H1 (cell line): ENCODE results near the gene SERPINA12. TPM values are rescaled to one million over a fixed set of nuclear protein-coding genes. Genes with fewer than 3 reads are reported as not detected.
A peak's percentile ranks its signal among the peaks of the same experiment; 100 is the strongest.

Experiments
- CTCF ChIA-PET: fragments of 300-600 bp; sonication (Branson Sonifier 250); formaldehyde crosslinking; loops from one replicate; lab custom pipeline; 2021; ENCODE audit not compliant: partially characterized antibody; lab: Charles Lee
- POLR2A ChIA-PET: fragments of 300-600 bp; sonication (Branson Sonifier 250); formaldehyde crosslinking; loops from one replicate; lab custom pipeline; 2021; ENCODE audit warnings: inconsistent platforms; ENCODE audit not compliant: partially characterized antibody; lab: Charles Lee
- DNase-seq, 2 experiments: peaks; one replicate each; pipeline versions ENCODE4 v3.0.0 to v3.0.0-alpha.2; 2010 to 2022; ENCODE audit warnings: low spot score in 2 of 2, low read depth in 1 of 2, mixed read lengths in 1 of 2
- FAIRE-seq: peaks from 2 replicates; lab custom pipeline; 2011; peaks lifted over from hg19 to GRCh38; lab: Jason Lieb, UNC
- H2AFZ ChIP-seq: 2 replicates; pipeline ENCODE4 v1.8.1; 2012; ENCODE audit warnings: low read length, inconsistent platforms
- H2AK5ac ChIP-seq: 2 replicates; pipeline ENCODE4 v1.6.1; 2013; ENCODE audit warnings: low read depth, low read length
- H2BK120ac ChIP-seq: replicated peaks from 2 replicates; pipeline ENCODE3; 2013; ENCODE audit warnings: low read depth, low read length, inconsistent platforms
- H2BK12ac ChIP-seq: 2 replicates; pipeline ENCODE4 v1.6.1; 2013; ENCODE audit warnings: low read depth, low read length
- H2BK15ac ChIP-seq: 2 replicates; pipeline ENCODE4 v1.6.1; 2013; ENCODE audit warnings: low read length
- H2BK20ac ChIP-seq: 2 replicates; pipeline ENCODE4 v1.6.1; 2013; ENCODE audit warnings: low read length
- H2BK5ac ChIP-seq: 2 replicates; pipeline ENCODE4 v1.6.1; 2013; ENCODE audit warnings: low read depth, low read length
- H3K14ac ChIP-seq: 2 replicates; pipeline ENCODE4 v1.6.1; 2013; ENCODE audit warnings: inconsistent platforms; ENCODE audit not compliant: insufficient read length
- H3K18ac ChIP-seq: 2 replicates; pipeline ENCODE4 v1.6.1; 2013; ENCODE audit warnings: low read length; ENCODE audit errors: extremely low read depth
- H3K23ac ChIP-seq: 2 replicates; pipeline ENCODE4 v1.6.1; 2013; ENCODE audit warnings: inconsistent platforms; ENCODE audit not compliant: insufficient read length
- H3K23me2 ChIP-seq: 2 replicates; pipeline ENCODE4 v1.6.1; 2013; ENCODE audit warnings: low read depth, low read length
- H3K27ac ChIP-seq: 2 replicates; pipeline ENCODE4 v1.6.1; 2011; ENCODE audit warnings: low read depth, low read length, inconsistent platforms
- H3K27me3 ChIP-seq, 4 experiments: replicated peaks in 1 of 4; 1 replicate in 1 of 4; 2 replicates in 3 of 4; pipeline versions ENCODE4 v1.6.1 to v1.8.1; 2011 to 2013; ENCODE audit warnings: low read length in 3 of 4, mild to moderate bottlenecking in 3 of 4, inconsistent platforms in 2 of 4, mixed read lengths in 2 of 4, moderate library complexity in 1 of 4; ENCODE audit not compliant: control insufficient read depth in 3 of 4, insufficient read depth in 3 of 4; ENCODE audit errors: extremely low read depth in 1 of 4
- H3K36me3 ChIP-seq, 4 experiments: 2 replicates each; pipeline versions ENCODE4 v1.6.1 to v1.8.1; 2011 to 2013; ENCODE audit warnings: mild to moderate bottlenecking in 4 of 4, low read length in 3 of 4, moderate library complexity in 2 of 4, control low read depth in 1 of 4, inconsistent platforms in 1 of 4; ENCODE audit not compliant: insufficient read depth in 4 of 4, control insufficient read depth in 2 of 4
- H3K4ac ChIP-seq: replicated peaks from 2 replicates; pipeline ENCODE3; 2013; ENCODE audit warnings: low read length, low read depth, mixed read lengths, inconsistent platforms; ENCODE audit not compliant: insufficient read length
- H3K4me1 ChIP-seq, 4 experiments: replicated peaks in 1 of 4; 1 replicate in 1 of 4; 2 replicates in 3 of 4; pipeline versions ENCODE4 v1.6.1 to v1.8.1; 2011 to 2013; ENCODE audit warnings: low read length in 3 of 4, inconsistent platforms in 2 of 4, mixed read lengths in 1 of 4; ENCODE audit not compliant: insufficient read depth in 4 of 4, control insufficient read depth in 3 of 4
- H3K4me2 ChIP-seq, 2 experiments: 2 replicates each; pipeline versions ENCODE4 v1.6.1 to v1.8.1; 2011 to 2013; ENCODE audit warnings: low read depth in 2 of 2, low read length in 2 of 2, control low read depth in 1 of 2, inconsistent platforms in 1 of 2, mild to moderate bottlenecking in 1 of 2; ENCODE audit not compliant: insufficient read depth in 1 of 2
- H3K4me3 ChIP-seq, 4 experiments: fragments of 200-600, 300-600 bp in 1 of 4; sonication (generic), shearing (Covaris generic), sonication (Bioruptor Twin) in 1 of 4; 2 replicates each; pipeline versions ENCODE4 v1.5.1 to v1.8.1; 2011 to 2016; ENCODE audit warnings: low read length in 4 of 4, low read depth in 3 of 4, control low read depth in 2 of 4, inconsistent platforms in 2 of 4, mild to moderate bottlenecking in 2 of 4, mixed read lengths in 1 of 4, moderate library complexity in 1 of 4; ENCODE audit not compliant: insufficient read depth in 2 of 4; ENCODE audit errors: extremely low read depth in 1 of 4
- H3K56ac ChIP-seq: replicated peaks from 2 replicates; pipeline ENCODE3; 2013; ENCODE audit warnings: low read depth, mild to moderate bottlenecking, mixed read lengths, low read length, inconsistent platforms; ENCODE audit not compliant: insufficient read length
- H3K79me1 ChIP-seq: 2 replicates; pipeline ENCODE4 v1.6.1; 2013; ENCODE audit warnings: low read depth, low read length, control low read depth
- H3K79me2 ChIP-seq, 2 experiments: 2 replicates each; pipeline versions ENCODE4 v1.6.1 to v1.8.1; 2012 to 2013; ENCODE audit warnings: low read length in 2 of 2, mild to moderate bottlenecking in 2 of 2, inconsistent platforms in 1 of 2; ENCODE audit not compliant: insufficient read depth in 2 of 2, control insufficient read depth in 1 of 2
- H3K9ac ChIP-seq, 4 experiments: replicated peaks in 1 of 4; 1 replicate in 1 of 4; 2 replicates in 3 of 4; pipeline versions ENCODE4 v1.6.1 to v1.8.1; 2011 to 2013; ENCODE audit warnings: low read depth in 3 of 4, low read length in 3 of 4, control low read depth in 2 of 4, mild to moderate bottlenecking in 2 of 4, moderate library complexity in 2 of 4, inconsistent platforms in 1 of 4; ENCODE audit errors: extremely low read depth in 1 of 4
- H3K9me3 ChIP-seq, 2 experiments: 2 replicates each; pipeline versions ENCODE4 v1.6.1 to v1.8.1; 2012 to 2013; ENCODE audit warnings: mild to moderate bottlenecking in 2 of 2, moderate library complexity in 2 of 2, control low read depth in 1 of 2, inconsistent platforms in 1 of 2, low read depth in 1 of 2, low read length in 1 of 2, mixed read lengths in 1 of 2; ENCODE audit not compliant: insufficient read depth in 2 of 2
- H4K20me1 ChIP-seq, 2 experiments: replicated peaks in 1 of 2; 2 replicates each; pipeline versions ENCODE3 to v1.8.1; 2011 to 2013; ENCODE audit warnings: inconsistent platforms in 2 of 2, low read length in 2 of 2, mild to moderate bottlenecking in 1 of 2; ENCODE audit not compliant: insufficient read depth in 2 of 2, control insufficient read depth in 1 of 2
- H4K5ac ChIP-seq: 2 replicates; pipeline ENCODE4 v1.6.1; 2013; ENCODE audit warnings: low read length, low read depth, mixed read lengths, inconsistent platforms; ENCODE audit not compliant: insufficient read length
- H4K8ac ChIP-seq: 2 replicates; pipeline ENCODE4 v1.8.0; 2013; ENCODE audit warnings: mild to moderate bottlenecking, moderate library complexity, low read length, inconsistent platforms; ENCODE audit not compliant: insufficient read depth; ENCODE audit errors: extremely low read depth
- H4K91ac ChIP-seq: replicated peaks from 2 replicates; pipeline ENCODE3; 2013; ENCODE audit warnings: low read length, mixed read lengths, inconsistent platforms; ENCODE audit not compliant: insufficient read length
- TAF1 ChIP-seq: IDR thresholded peaks from 2 replicates; pipeline ENCODE4 v1.6.1; 2011; ENCODE audit warnings: mild to moderate bottlenecking, low read depth, low read length
- WGBS, 2 experiments: shearing (Covaris generic) in 1 of 2; methylation state at CpG; one replicate each; pipeline versions ENCODE4 v1.1.6 to v1.1.7; 2013 to 2015; ENCODE audit warnings: low lambda C conversion rate in 2 of 2, mixed read lengths in 2 of 2, inconsistent platforms in 1 of 2, low coverage in 1 of 2, missing lambda C conversion rate in 1 of 2; ENCODE audit not compliant: insufficient replicate concordance in 2 of 2, insufficient coverage in 1 of 2, insufficient read length in 1 of 2; ENCODE audit errors: extremely low coverage in 1 of 2, missing lambda C conversion rate in 1 of 2; 5-methylcytosine and 5-hydroxymethylcytosine counted together
- polyA plus RNA-seq, 7 experiments: library from polyadenylated mRNA; depleted of rRNA in 3 of 7; stranded (reverse) in 5 of 7; unstranded in 2 of 7; fragments of >200 nt in 5 of 7; fragments of 200-250 nt in 2 of 7; gene quantifications; 1 replicate in 5 of 7; 2 replicates in 1 of 7; 4 replicates in 1 of 7; pipeline versions ENCODE4 v1.2.1 to v1.2.3, GENCODE V29; 2011 to 2013; ENCODE audit warnings: missing spikeins in 2 of 7, mixed read lengths in 2 of 7
- total RNA-seq: library from RNA; stranded (reverse); fragmentation: NEBNext Ultra II Directional; extraction: Animal tissue kit (Norgen Biotek cat#: 25700); gene quantifications from 2 replicates; pipeline ENCODE4 v1.2.1, GENCODE V29; 2021

Gene SERPINA12
- total and polyA plus RNA-seq, 2 of the 8 experiments (the other 6 are each of a cell fraction or from before 2014, with no cell fraction given): not detected

- POLR2A ChIA-PET: interaction anchor here (1.5 kb wide), 1 partner anchor 38 kb away, joined by 6 read pairs; no protein-coding TSS in a partner anchor
- Histone ChIP-seq H3K27me3 (no peaks in the 10 kb centered on the region; a peak in 2 of 7 replicates), H3K14ac (no peak overlapping the region), H3K9ac (no peak overlapping the region), H3K36me3 (no peaks in the 10 kb centered on the region), H4K8ac (no peak overlapping the region; the same call in 1 of the 2 replicates), H3K4ac (no peak overlapping the region), H3K56ac (no peak overlapping the region), H2AK5ac (no peak overlapping the region), H3K4me1 (peaks cover 10 to 27% (median 19%) of the 10 kb centered on the region in 4 experiments), H3K18ac (no peak overlapping the region), H2BK5ac (no peak overlapping the region), H3K23me2 (peaks cover 2% of the 10 kb centered on the region; the same call in 1 of the 2 replicates), H3K27ac (no peak overlapping the region), H4K91ac (no peak overlapping the region), H2BK120ac (no peak overlapping the region), H2BK20ac (peak overlapping the region; percentile 26; the same call in 1 of the 2 replicates), H3K9me3 (no peaks in the 10 kb centered on the region), H2BK12ac (0 out of 2 replicates have a peak overlapping the region, but pooled peaks have one; percentile 30), H3K4me3 (no peak overlapping the region), H3K23ac (no peak overlapping the region), H3K4me2 (no peak overlapping the region), H3K79me1 (no peaks in the 10 kb centered on the region), H4K5ac (no peak overlapping the region), H2AFZ (no peak overlapping the region), H3K79me2 (no peaks in the 10 kb centered on the region), H4K20me1 (no peaks in the 10 kb centered on the region), H2BK15ac (no peak overlapping the region)
- WGBS, 2 experiments: 92% methylated on average over 14 of the region's 14 CpGs; no CpG with 5 or more reads in 1 of the 2 experiments
- DNase-seq (no peak), FAIRE-seq (no peak)
- CTCF ChIA-PET: interaction anchor here (0.8 to 3.9 kb wide), 4 partner anchors 12 to 101 kb away, joined by 3 to 20 read pairs (median 8); no protein-coding TSS in a partner anchor
- TF ChIP-seq TAF1: no peak
Observed at GRCh38 chr14:94448071-94448808, 61.0 kb downstream of the SERPINA12 start.
